ENCODE results near the gene CYP4F2.
"Not testable (repeated sequence)": the region's sequence is repeated elsewhere in the genome, so short reads cannot be mapped to it uniquely, and the experiment has no call there.

CYP4F2 gene

GRCh38 chr19:15843203-15843893, 54.5 kb downstream of the CYP4F2 start:
- DNase-seq: no peak

- DNase-seq: no peak
These were observed 55.9 kb downstream of the CYP4F2 start for GRCh38 chr19:15841875-15842569.

GRCh38 chr19:15840833-15841232, 57.0 kb downstream of the CYP4F2 start:
- no peak for DNase-seq

GRCh38 chr19:15839888-15840287, 58.0 kb downstream of the CYP4F2 start:
- DNase-seq: not testable (repeated sequence)

- DNase-seq: no peak
These were observed 59.5 kb downstream of the CYP4F2 start for GRCh38 chr19:15838351-15838750.

- no peak for DNase-seq
These were observed 60.6 kb downstream of the CYP4F2 start for GRCh38 chr19:15837221-15837731.

GRCh38 chr19:15836330-15837220, 61.3 kb downstream of the CYP4F2 start:
- peak; percentile 75 for DNase-seq

- not testable (repeated sequence) for DNase-seq
These were observed 62.1 kb downstream of the CYP4F2 start for GRCh38 chr19:15835565-15836329.

GRCh38 chr19:15834232-15834631, 63.6 kb downstream of the CYP4F2 start:
- not testable (repeated sequence) for DNase-seq

GRCh38 chr19:15831626-15832025, 66.2 kb downstream of the CYP4F2 start:
- no peak for DNase-seq

GRCh38 chr19:15829786-15830185, 68.1 kb downstream of the CYP4F2 start:
- DNase-seq: no peak

- DNase-seq: no peak
These were observed 68.6 kb downstream of the CYP4F2 start for GRCh38 chr19:15829306-15829698.

GRCh38 chr19:15828611-15829305, 69.1 kb downstream of the CYP4F2 start:
- DNase-seq: not testable (repeated sequence)

- DNase-seq: no peak
These were observed 69.7 kb downstream of the CYP4F2 start for GRCh38 chr19:15828121-15828610.

Measured in cortex of kidney (tissue), 1 donor.